Activated naive CD8-positive, alpha-beta T cell treated with anti-CD3 and anti-CD28 coated beads, Interleukin-2, amount 10 ng/mL, durations not matched to agents 7 days and 5 days (primary cell): ENCODE measurements around the gene OSER1. TPM values are rescaled to one million over a fixed set of nuclear protein-coding genes. Genes with fewer than 3 reads are reported as not detected.
"Not testable (repeated sequence)": the region's sequence is repeated elsewhere in the genome, so short reads cannot be mapped to it uniquely, and the experiment has no call there.

Experiments
- ATAC-seq: fragments of 150-1000 bp; cut with Tn5 transposase; one replicate; pipeline ENCODE4 v1.10.0; 2021; ENCODE audit warnings: low read depth, moderate library complexity
- POLR2A ChIA-PET: fragments of 350-600 bp; sonication (Branson Sonifier 250); formaldehyde crosslinking; loops from one replicate; lab custom pipeline; 2021; ENCODE audit warnings: antibody characterized with exemption; lab: Charles Lee
- DNase-seq: peaks from one replicate; pipeline ENCODE4 v3.0.0; 2021
- H3K27ac Mint-ChIP-seq: one replicate; pipeline ENCODE4 v1.8.0; 2022; ENCODE audit warnings: mild to moderate bottlenecking, mixed read lengths
- H3K27me3 Mint-ChIP-seq: one replicate; pipeline ENCODE4 v1.8.0; 2022; ENCODE audit warnings: mild to moderate bottlenecking, moderate library complexity, mixed read lengths
- H3K36me3 Mint-ChIP-seq: one replicate; pipeline ENCODE4 v1.8.0; 2021; ENCODE audit warnings: mild to moderate bottlenecking, mixed read lengths
- H3K4me1 Mint-ChIP-seq: one replicate; pipeline ENCODE4 v1.8.0; 2021; ENCODE audit warnings: mixed read lengths
- H3K4me3 Mint-ChIP-seq: one replicate; pipeline ENCODE4 v1.8.0; 2022; ENCODE audit warnings: mild to moderate bottlenecking, moderate library complexity, mixed read lengths
- H3K9me3 Mint-ChIP-seq: one replicate; pipeline ENCODE4 v1.8.0; 2021; ENCODE audit warnings: mixed read lengths
- total RNA-seq, 2 experiments: library from RNA; stranded (reverse); gene quantifications; one replicate each; pipeline ENCODE4 v1.2.3, GENCODE V29; 2021

Gene OSER1
- total RNA-seq, 2 experiments from 2014 or later = 29.8 to 30.5 TPM

DNA sequence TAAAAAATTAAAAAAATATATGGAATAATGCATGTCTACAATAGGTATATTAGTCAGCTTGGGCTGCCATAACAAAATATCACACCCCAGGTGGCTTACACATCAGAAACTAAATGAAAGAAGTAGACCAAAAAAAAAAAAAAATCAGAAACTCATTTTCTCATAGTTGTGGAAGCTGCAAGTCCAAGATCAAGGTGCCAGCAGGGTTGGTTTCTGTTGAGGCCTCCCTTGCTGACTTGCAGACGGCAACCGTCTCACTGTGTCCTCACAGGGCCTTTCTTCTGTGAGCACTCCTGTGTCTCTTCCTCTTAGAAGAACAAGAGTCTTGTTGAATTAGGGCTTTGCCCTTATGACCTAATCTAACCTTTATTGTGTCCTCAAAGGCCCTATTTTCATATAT, 25.1 kb upstream of the OSER1 start:
- no peak overlapping the region for H3K27ac Mint-ChIP-seq
- no peak overlapping the region for H3K4me3 Mint-ChIP-seq
- H3K4me1 Mint-ChIP-seq = peaks cover 5% of the 10 kb centered on the region
- DNase-seq (no peak), ATAC-seq (no peak)
- POLR2A ChIA-PET = no interaction called here
- no peaks in the 10 kb centered on the region for H3K27me3 Mint-ChIP-seq
- H3K36me3 Mint-ChIP-seq = no peaks in the 10 kb centered on the region
- no peaks in the 10 kb centered on the region for H3K9me3 Mint-ChIP-seq

DNA sequence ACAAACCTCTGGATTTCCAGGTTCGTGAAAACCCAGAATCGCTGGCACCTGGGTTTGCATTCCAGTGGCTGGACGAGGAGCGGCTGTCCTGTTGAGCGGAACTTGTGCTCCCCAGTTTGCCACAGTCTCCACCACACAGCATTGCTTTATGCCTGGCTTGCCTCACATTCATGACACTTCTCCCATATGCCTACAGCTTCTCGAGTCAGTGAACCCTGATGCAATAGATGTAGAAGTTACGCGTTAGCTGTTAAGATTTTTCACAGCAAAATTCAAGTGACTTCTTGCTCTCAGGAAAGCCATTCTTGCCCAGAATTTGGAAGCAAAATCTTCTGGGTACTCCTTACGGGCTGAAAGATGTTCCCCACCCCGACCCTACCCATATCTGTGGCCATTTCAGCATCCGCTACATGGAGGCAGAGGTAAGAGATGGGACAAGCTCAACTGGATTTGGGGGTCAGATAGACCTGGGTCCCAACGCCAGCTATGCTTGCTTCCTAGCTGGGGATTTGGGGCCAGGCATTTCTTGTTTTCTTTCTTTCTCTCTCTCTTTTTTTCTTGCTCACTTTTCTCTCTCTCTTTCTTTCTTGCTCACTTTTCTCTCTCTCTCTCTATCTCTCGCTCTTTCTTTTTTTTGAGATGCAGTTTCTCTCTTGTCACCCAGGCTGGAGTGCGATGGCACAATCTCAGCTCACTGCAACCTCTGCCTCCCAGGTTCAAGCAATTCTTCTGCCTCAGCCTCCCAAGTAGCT, 24.2 kb upstream of the OSER1 start:
- Mint-ChIP-seq H3K27ac (no peak overlapping the region), H3K9me3 (no peaks in the 10 kb centered on the region), H3K36me3 (no peaks in the 10 kb centered on the region), H3K4me3 (no peak overlapping the region), H3K4me1 (peaks cover 5% of the 10 kb centered on the region), H3K27me3 (no peaks in the 10 kb centered on the region)
- DNase-seq = no peak
- ATAC-seq = no peak
- POLR2A ChIA-PET = no interaction called here

DNA sequence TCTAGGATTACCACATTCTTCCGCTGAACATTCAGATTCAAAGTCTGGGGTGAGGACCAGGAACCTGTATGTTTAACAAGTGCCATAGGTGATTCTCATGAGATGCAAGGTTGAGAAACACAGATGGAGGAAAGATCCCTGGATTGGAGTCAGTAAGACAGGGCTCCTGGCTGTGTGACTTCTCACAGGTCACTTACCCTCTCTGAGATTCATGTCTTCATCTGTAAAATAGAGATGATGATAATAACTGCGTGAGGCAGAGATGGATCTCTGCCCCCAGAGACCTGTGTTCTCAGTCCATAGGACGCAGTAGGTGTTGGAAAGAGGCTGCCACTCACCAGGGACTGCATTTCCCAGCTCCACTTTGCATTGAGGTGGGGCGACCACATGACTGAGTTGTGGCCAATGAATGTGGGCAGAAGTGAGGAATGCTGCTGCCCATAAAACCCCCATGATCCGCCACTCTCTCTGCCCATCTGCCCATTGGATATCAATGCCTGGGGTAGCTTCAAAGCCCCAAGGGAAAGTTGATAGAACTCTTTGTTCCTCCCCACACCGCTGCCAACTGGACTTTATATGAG, 23.0 kb upstream of the OSER1 start:
- Mint-ChIP-seq H3K36me3 (no peaks in the 10 kb centered on the region), H3K4me1 (peaks cover 5% of the 10 kb centered on the region), H3K27me3 (no peaks in the 10 kb centered on the region), H3K9me3 (no peaks in the 10 kb centered on the region), H3K27ac (no peak overlapping the region), H3K4me3 (no peak overlapping the region)
- no peak for DNase-seq
- ATAC-seq = no peak
- POLR2A ChIA-PET = no interaction called here

DNA sequence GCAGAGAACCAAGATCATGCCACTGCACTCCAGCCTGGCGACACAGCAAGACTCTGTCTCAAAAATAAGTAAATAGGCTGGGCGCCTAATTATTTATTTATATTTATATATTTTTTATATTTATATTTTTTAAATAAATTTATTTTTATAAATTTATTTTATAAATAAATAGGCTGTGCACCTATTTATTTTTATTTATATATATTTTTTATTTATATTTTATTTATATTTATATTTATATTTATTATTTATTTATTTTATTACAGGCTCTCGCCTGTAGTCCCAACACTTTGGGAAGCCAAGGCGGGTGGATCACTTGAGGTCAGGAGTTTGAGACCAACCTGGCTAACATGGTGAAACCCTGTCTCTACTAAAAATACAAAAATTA, 21.9 kb upstream of the OSER1 start:
- H3K36me3 Mint-ChIP-seq, ATAC-seq, H3K27ac Mint-ChIP-seq, H3K9me3 Mint-ChIP-seq, DNase-seq, H3K4me1 Mint-ChIP-seq, H3K27me3 Mint-ChIP-seq, POLR2A ChIA-PET, H3K4me3 Mint-ChIP-seq: not testable (repeated sequence)

DNA sequence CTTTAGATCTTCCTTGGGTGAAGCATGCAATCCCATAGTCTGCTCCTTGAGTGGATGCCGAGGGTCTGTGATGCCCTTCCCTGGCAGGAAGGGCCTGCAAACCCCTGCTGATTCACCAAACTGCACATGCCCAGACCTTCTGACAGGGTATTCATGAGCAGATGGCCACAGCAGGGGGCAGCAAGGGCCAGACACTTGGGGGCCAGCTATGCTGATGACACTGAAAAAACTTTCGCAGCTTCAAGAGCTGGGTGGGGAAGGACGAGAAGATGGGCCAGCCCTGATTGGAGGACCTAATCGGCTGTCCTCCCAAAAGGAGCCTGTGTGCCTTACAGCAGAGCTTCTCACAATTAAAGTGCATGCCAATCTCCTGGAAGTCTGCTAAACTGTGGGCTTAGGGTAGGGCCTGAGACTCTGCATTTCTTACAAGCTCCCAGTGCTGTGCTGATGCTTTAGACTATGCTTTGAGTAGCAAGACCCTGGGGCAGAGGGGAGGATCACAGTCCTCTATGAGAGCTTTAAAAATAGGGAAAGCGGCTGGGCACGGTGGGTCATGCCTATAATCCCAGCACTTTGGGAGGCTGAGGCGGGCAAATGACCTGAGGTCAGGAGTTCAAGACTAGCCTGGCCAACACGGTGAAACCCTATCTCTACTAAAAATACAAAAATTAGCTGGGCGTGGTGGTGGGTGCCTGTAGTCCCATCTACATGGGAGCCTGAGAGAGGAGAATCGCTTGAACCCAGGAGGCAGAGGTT, 21.3 kb upstream of the OSER1 start:
- DNase-seq (no peak), ATAC-seq (no peak)
- H3K27me3 Mint-ChIP-seq = no peaks in the 10 kb centered on the region
- H3K27ac Mint-ChIP-seq = no peak overlapping the region
- H3K4me3 Mint-ChIP-seq = no peak overlapping the region
- POLR2A ChIA-PET = no interaction called here
- no peaks in the 10 kb centered on the region for H3K36me3 Mint-ChIP-seq
- no peaks in the 10 kb centered on the region for H3K9me3 Mint-ChIP-seq
- peaks cover 5% of the 10 kb centered on the region for H3K4me1 Mint-ChIP-seq

DNA sequence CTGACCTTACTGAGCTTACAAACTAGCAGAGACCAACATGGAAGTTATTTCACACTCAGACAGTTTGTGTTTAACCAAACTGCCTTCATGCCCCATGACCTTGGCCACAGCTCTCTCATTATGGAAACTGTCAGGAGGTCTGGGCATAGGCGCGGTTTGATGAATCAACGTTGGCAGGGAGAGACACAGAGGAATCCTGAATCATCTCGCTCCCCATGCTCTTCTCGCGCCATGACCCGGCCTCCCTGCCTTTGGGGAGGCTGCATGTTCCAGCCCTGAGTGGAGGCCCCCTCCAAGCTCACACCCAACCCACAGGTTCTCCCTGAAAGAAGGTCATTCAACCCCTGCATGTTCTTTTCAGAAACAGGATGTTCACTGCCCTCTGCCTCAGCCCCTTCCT, 20.6 kb upstream of the OSER1 start:
- no peaks in the 10 kb centered on the region for H3K9me3 Mint-ChIP-seq
- H3K36me3 Mint-ChIP-seq = no peaks in the 10 kb centered on the region
- H3K27ac Mint-ChIP-seq = no peak overlapping the region
- POLR2A ChIA-PET = no interaction called here
- ATAC-seq (no peak), DNase-seq (no peak)
- H3K4me1 Mint-ChIP-seq = peaks cover 5% of the 10 kb centered on the region
- H3K4me3 Mint-ChIP-seq = no peak overlapping the region
- no peaks in the 10 kb centered on the region for H3K27me3 Mint-ChIP-seq

DNA sequence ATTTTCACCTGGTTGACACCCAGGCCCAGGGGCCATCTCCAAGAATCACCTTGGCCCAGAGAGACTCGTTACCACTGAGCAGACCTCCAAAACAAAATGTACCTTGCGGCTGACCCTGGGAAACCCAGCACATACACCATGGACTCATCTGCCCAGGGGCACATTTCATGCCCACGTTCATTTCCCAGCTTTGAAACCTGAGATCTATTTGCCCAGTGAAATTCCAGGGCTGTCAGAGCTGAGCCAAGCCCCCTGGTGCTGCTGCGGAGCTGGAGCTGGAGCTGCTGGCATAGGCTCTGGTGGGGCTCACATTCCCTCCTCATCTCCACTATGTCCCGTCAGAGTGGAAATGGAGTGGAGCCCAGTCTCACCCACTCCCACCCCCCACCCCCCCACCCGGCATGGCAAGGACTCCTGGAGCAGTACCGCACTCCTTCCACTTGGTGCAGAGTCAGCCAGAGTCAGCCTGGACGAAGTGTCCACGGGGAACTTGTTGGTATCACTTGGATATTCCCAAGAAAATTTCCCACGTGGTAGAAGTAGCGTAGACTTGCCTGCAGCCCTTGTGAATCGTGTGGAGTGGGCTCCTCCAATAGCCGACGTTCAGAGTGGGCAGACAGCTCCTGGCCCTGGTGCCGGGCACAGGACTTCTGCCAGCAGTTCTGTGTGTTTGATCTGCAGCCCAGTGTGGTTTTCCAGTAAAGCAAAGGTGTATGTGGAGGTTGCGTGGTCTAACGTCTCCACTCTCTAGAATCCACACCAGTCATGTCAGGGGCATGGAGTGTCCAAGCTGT, 18.1 kb upstream of the OSER1 start:
- no peak overlapping the region for H3K4me3 Mint-ChIP-seq
- H3K27ac Mint-ChIP-seq = no peak overlapping the region
- H3K4me1 Mint-ChIP-seq = peaks cover 5% of the 10 kb centered on the region
- ATAC-seq = no peak
- POLR2A ChIA-PET = no interaction called here
- H3K9me3 Mint-ChIP-seq = no peaks in the 10 kb centered on the region
- H3K27me3 Mint-ChIP-seq = no peaks in the 10 kb centered on the region
- DNase-seq = no peak
- H3K36me3 Mint-ChIP-seq = no peaks in the 10 kb centered on the region

DNA sequence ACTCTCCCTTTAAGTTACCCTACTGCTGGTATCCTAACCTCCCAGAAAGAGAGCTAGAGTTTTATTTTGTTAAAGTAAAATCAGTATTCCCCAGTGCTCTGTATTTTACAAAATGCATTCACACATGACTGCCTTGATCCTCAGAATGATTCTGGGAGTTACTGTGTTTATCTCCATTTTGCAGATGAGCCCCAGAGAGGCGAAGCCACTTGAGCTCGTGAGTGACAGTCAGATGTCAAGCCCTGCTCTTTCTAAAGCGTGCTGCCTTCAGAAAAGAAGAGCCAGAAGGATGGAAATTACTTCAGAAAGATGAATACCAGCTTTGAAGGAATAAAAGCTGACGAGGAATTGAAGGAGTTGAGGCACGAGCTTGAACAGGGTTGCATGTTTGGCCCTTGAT, 14.1 kb upstream of the OSER1 start:
- POLR2A ChIA-PET = no interaction called here
- no peaks in the 10 kb centered on the region for H3K27me3 Mint-ChIP-seq
- H3K27ac Mint-ChIP-seq = no peak overlapping the region
- no peak for DNase-seq
- no peak for ATAC-seq
- peaks cover 5% of the 10 kb centered on the region for H3K4me1 Mint-ChIP-seq
- no peaks in the 10 kb centered on the region for H3K36me3 Mint-ChIP-seq
- H3K4me3 Mint-ChIP-seq = no peak overlapping the region
- no peaks in the 10 kb centered on the region for H3K9me3 Mint-ChIP-seq

DNA sequence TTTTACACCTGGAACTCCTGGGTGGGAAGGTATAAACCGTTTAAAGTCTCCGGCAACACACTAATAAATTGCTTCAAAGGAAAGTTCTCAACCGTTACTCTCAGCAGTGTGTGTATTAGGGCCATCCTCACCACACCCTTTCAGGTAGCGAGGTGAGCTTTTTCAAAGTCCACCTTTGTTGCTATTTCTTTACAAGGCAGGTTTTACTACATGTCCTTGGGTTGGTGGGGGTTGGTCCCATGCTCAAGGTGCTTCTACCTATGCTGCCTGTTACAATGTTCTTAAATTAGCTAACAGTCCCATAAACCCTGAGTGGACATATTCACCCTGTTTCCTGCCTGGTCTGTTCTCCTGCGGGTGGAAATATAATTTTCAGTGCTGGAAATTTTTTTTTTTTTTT, 13.2 kb upstream of the OSER1 start:
- Mint-ChIP-seq H3K27ac (no peak overlapping the region), H3K27me3 (no peaks in the 10 kb centered on the region), H3K4me3 (no peak overlapping the region), H3K4me1 (peaks cover 14% of the 10 kb centered on the region), H3K36me3 (no peaks in the 10 kb centered on the region), H3K9me3 (no peaks in the 10 kb centered on the region)
- no peak for ATAC-seq
- POLR2A ChIA-PET = no interaction called here
- DNase-seq = no peak

DNA sequence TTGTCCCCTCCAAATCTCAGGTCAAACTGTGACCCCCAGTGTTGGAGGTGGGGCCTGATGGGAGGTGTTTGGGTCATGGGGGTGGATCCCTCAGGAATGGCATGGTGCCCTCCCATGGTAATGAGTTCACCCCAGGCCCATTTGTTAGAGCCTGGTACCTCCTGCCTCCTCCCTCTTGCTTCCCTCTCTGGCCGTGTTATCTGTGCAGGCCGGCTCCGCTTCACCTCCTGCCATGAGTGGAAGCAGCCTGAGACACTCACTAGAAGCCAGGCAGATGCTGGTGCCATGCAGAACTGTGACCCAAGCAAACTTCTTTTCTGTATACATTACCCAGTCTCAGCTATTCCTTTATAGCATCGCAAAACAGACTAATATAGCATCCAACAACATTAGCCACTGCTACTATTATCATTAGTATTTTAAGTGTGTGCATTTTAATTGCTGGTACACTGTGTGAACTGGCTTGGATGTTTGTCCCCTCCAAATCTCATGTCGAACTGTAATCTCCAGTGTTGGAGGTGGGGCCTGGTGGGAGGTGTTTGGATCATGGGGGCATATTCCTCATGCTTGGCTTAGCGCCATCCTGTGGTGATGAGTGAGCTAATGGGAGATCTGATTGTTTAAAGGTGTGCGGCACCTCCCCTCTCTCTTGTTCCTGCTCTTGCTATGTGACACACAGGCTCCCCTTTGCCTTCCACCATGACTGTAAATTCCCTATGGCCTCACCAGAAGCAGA, 12.2 kb upstream of the OSER1 start:
- Mint-ChIP-seq H3K4me1 (peaks cover 22% of the 10 kb centered on the region), H3K36me3 (no peaks in the 10 kb centered on the region), H3K4me3 (no peak overlapping the region), H3K9me3 (no peaks in the 10 kb centered on the region), H3K27ac (no peak overlapping the region), H3K27me3 (no peaks in the 10 kb centered on the region)
- POLR2A ChIA-PET = interaction anchor here (0.6 kb wide), 1 partner anchor 555 kb away, joined by 3 read pairs; no protein-coding TSS in a partner anchor
- DNase-seq (no peak), ATAC-seq (no peak)

DNA sequence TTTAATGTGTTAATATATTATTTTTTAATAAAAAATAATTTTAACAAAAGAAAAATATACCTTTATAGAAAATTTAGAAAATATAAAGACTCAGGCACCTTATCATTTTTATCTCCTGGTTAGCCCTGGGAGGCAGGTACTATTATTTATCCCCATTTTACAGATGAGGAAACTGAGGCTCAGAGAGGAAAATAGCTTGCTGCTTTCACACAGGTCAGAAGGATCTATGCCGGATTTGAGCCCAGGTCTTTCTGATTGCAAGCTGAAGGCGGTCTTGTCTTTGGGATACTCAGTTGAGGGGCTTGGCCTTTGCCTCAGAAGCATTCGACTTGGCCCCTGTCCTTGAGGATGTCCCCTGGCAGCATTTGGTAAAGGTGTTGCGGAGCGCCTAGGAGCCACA, 11.5 kb upstream of the OSER1 start:
- no peaks in the 10 kb centered on the region for H3K9me3 Mint-ChIP-seq
- H3K4me1 Mint-ChIP-seq = peaks cover 29% of the 10 kb centered on the region
- no peak overlapping the region for H3K27ac Mint-ChIP-seq

DNA sequence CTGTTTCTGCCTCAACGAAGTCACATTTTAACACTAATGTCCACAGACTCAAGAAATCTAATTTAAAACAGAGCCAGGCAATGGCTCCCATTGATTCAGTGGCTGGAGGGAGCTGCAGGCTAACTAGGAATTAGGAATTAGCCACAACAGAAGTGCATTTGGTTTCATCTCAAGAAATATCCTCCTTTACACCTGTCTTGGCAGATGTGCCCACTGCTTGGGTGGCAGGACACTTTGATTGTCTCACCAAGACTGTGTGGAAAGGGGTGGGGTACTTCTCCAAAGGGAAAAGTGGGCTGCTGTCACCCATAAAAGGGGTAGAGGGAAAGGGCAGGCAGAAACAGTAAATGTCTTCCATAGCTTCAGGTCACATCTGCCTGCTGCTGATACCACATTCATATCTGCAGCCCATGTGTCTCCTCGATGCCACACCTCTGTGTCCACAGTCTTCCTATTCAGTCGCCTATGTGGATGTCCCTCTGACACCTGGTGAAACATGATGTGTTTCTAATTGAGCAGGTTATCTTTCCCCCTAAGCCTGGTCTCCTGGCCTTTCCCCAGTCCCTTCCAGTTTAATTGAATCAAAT, 10.9 kb upstream of the OSER1 start:
- Mint-ChIP-seq H3K27ac (no peak overlapping the region), H3K27me3 (no peaks in the 10 kb centered on the region), H3K4me1 (peaks cover 29% of the 10 kb centered on the region), H3K36me3 (no peaks in the 10 kb centered on the region), H3K9me3 (no peaks in the 10 kb centered on the region), H3K4me3 (no peak overlapping the region)
- POLR2A ChIA-PET = no interaction called here
- DNase-seq = no peak
- no peak for ATAC-seq

More for the DNA sequence above, 11.5 kb upstream of the OSER1 start:
- DNase-seq = no peak
- Mint-ChIP-seq H3K27me3 (no peaks in the 10 kb centered on the region), H3K4me3 (no peak overlapping the region), H3K36me3 (no peaks in the 10 kb centered on the region)
- POLR2A ChIA-PET = no interaction called here
- ATAC-seq = no peak
